IMR-90 (cell line): Measurements from ENCODE around the gene PSMD4. TPM values are rescaled to one million over a fixed set of nuclear protein-coding genes. Genes with fewer than 3 reads are reported as not detected.

Source experiments
- ATAC-seq: fragments of 200-7000 bp; cut with Tn5 transposase; 2 replicates; pipeline ENCODE4 v1.9.1; 2020; ENCODE audit warnings: low read depth, mild to moderate bottlenecking, moderate library complexity
- BruUV-seq: library from RNA; stranded (reverse); fragments of 400-500 nt; replicated peaks from 2 replicates; lab custom pipeline; 2021; lab: Mats Ljungman, UMichigan
- CTCF ChIA-PET: fragments of 300-600 bp; formaldehyde crosslinking; extraction: SDS; loops from one replicate; lab custom pipeline; 2021; ENCODE audit warnings: antibody characterized with exemption; lab: Yijun Ruan, JAX
- POLR2A ChIA-PET: fragments of 300-600 bp; sonication (Branson Sonifier 250); formaldehyde crosslinking; loops from one replicate; lab custom pipeline; 2022; ENCODE audit warnings: antibody characterized with exemption; ENCODE audit not compliant: unreplicated experiment; lab: Charles Lee
- DNase-seq: peaks from one replicate; pipeline ENCODE4 v3.0.0; 2013
- H2AFZ ChIP-seq: replicated peaks from 2 replicates; pipeline ENCODE3; 2013; ENCODE audit warnings: low read length, mild to moderate bottlenecking; ENCODE audit not compliant: poor library complexity
- H2AK5ac ChIP-seq: 2 replicates; pipeline ENCODE4 v1.6.1; 2013; ENCODE audit warnings: low read depth, low read length, inconsistent platforms
- H2AK9ac ChIP-seq: replicated peaks from 2 replicates; pipeline ENCODE3; 2013; ENCODE audit warnings: mild to moderate bottlenecking, low read depth, low read length, moderate library complexity; ENCODE audit not compliant: poor library complexity
- H2BK120ac ChIP-seq: 2 replicates; pipeline ENCODE4 v1.6.1; 2013; ENCODE audit warnings: low read depth, low read length, inconsistent platforms
- H2BK15ac ChIP-seq: 3 replicates; pipeline ENCODE4 v1.6.1; 2013; ENCODE audit warnings: low read depth, low read length, inconsistent platforms
- H2BK20ac ChIP-seq: 2 replicates; pipeline ENCODE4 v1.6.1; 2013; ENCODE audit warnings: low read depth, mild to moderate bottlenecking, inconsistent platforms, low read length, moderate library complexity
- H2BK5ac ChIP-seq: 2 replicates; pipeline ENCODE4 v1.6.1; 2013; ENCODE audit warnings: mild to moderate bottlenecking, low read depth, low read length, inconsistent platforms; ENCODE audit not compliant: poor library complexity, severe bottlenecking
- H3K14ac ChIP-seq: replicated peaks from 2 replicates; pipeline ENCODE4 v1.6.1; 2013; ENCODE audit warnings: low read depth, low read length, inconsistent platforms
- H3K18ac ChIP-seq: 2 replicates; pipeline ENCODE4 v1.6.1; 2013; ENCODE audit warnings: low read depth, low read length, control low read depth
- H3K23ac ChIP-seq: 2 replicates; pipeline ENCODE4 v1.6.1; 2013; ENCODE audit warnings: low read depth, low read length, inconsistent platforms
- H3K27ac ChIP-seq: 2 replicates; pipeline ENCODE4 v1.5.1; 2013; ENCODE audit warnings: mild to moderate bottlenecking, control low read depth, low read length; ENCODE audit not compliant: insufficient read depth
- H3K27me3 ChIP-seq: 2 replicates; pipeline ENCODE4 v1.6.1; 2013; ENCODE audit warnings: low read length; ENCODE audit not compliant: control insufficient read depth, insufficient read depth
- H3K36me3 ChIP-seq: 2 replicates; pipeline ENCODE4 v1.6.1; 2013; ENCODE audit warnings: low read length, mixed read lengths; ENCODE audit not compliant: control insufficient read depth, insufficient read depth
- H3K4ac ChIP-seq: 2 replicates; pipeline ENCODE4 v1.6.1; 2013; ENCODE audit warnings: low read depth, low read length, inconsistent platforms
- H3K4me1 ChIP-seq: 2 replicates; pipeline ENCODE4 v1.6.1; 2013; ENCODE audit warnings: low read length, mixed read lengths; ENCODE audit not compliant: control insufficient read depth, insufficient read depth
- H3K4me2 ChIP-seq: 2 replicates; pipeline ENCODE4 v1.6.1; 2013; ENCODE audit warnings: low read depth, mild to moderate bottlenecking, control low read depth, low read length, moderate library complexity
- H3K4me3 ChIP-seq: 2 replicates; pipeline ENCODE4 v1.5.1; 2013; ENCODE audit warnings: low read depth, mild to moderate bottlenecking, control low read depth, low read length, moderate library complexity; ENCODE audit not compliant: insufficient read depth
- H3K56ac ChIP-seq: 2 replicates; pipeline ENCODE4 v1.6.1; 2013; ENCODE audit warnings: low read length, inconsistent platforms; ENCODE audit not compliant: insufficient read depth; ENCODE audit errors: extremely low read depth
- H3K79me1 ChIP-seq, 2 experiments: 2 replicates each; pipeline ENCODE4 v1.6.1; 2013; ENCODE audit warnings: low read length in 2 of 2, inconsistent platforms in 1 of 2, low read depth in 1 of 2
- H3K9ac ChIP-seq: 2 replicates; pipeline ENCODE4 v1.6.1; 2013; ENCODE audit warnings: low read depth, low read length, control low read depth
- H3K9me1 ChIP-seq: 2 replicates; pipeline ENCODE4 v1.6.1; 2013; ENCODE audit warnings: low read length, inconsistent platforms; ENCODE audit not compliant: insufficient read depth
- H3K9me3 ChIP-seq: 2 replicates; pipeline ENCODE4 v1.6.1; 2013; ENCODE audit warnings: low read length; ENCODE audit not compliant: control insufficient read depth, insufficient read depth
- H4K20me1 ChIP-seq: 2 replicates; pipeline ENCODE4 v1.6.1; 2013; ENCODE audit warnings: low read length, inconsistent platforms; ENCODE audit not compliant: insufficient read depth
- H4K5ac ChIP-seq: 2 replicates; pipeline ENCODE4 v1.6.1; 2013; ENCODE audit warnings: mild to moderate bottlenecking, low read depth, low read length, control low read depth
- H4K8ac ChIP-seq, 2 experiments: 2 replicates each; pipeline ENCODE4 v1.6.1; 2013; ENCODE audit warnings: low read depth in 2 of 2, low read length in 2 of 2, control low read depth in 1 of 2, inconsistent platforms in 1 of 2
- H4K91ac ChIP-seq: 2 replicates; pipeline ENCODE4 v1.6.1; 2013; ENCODE audit warnings: low read depth, low read length, inconsistent platforms; ENCODE audit not compliant: insufficient read depth
- BHLHE40 ChIP-seq: fragments of 150-350 bp; IDR thresholded peaks from 2 replicates; pipeline ENCODE4 v1.6.1; 2016; ENCODE audit warnings: mild to moderate bottlenecking, low read depth, low read length
- CEBPB ChIP-seq: IDR thresholded peaks from 2 replicates; pipeline ENCODE4 v1.6.1; 2012; ENCODE audit warnings: low read depth, low read length, improper control_type of control experiment
- CHD1 ChIP-seq: IDR thresholded peaks from 2 replicates; pipeline ENCODE4 v1.6.1; 2012; ENCODE audit warnings: low read depth, low read length, improper control_type of control experiment
- FOS ChIP-seq: fragments of 150-350 bp; IDR thresholded peaks from 2 replicates; pipeline ENCODE4 v1.6.1; 2016; ENCODE audit warnings: low read depth, low read length
- MAFK ChIP-seq: IDR thresholded peaks from 2 replicates; pipeline ENCODE4 v1.6.1; 2012; ENCODE audit warnings: low read depth, low read length, improper control_type of control experiment
- MAZ ChIP-seq: IDR thresholded peaks from 2 replicates; pipeline ENCODE4 v1.6.1; 2012; ENCODE audit warnings: low read depth, mild to moderate bottlenecking, low read length, improper control_type of control experiment, moderate library complexity, borderline replicate concordance
- MXI1 ChIP-seq: IDR thresholded peaks from 2 replicates; pipeline ENCODE4 v1.6.1; 2012; ENCODE audit warnings: low read depth, mild to moderate bottlenecking, low read length, moderate library complexity, borderline replicate concordance
- NFE2L2 ChIP-seq: fragments of 150-350 bp; IDR thresholded peaks from 2 replicates; pipeline ENCODE4 v1.6.1; 2016; ENCODE audit warnings: low read depth, mild to moderate bottlenecking, low read length
- POLR2A ChIP-seq: IDR thresholded peaks from 2 replicates; pipeline ENCODE4 v1.6.1; 2012; ENCODE audit warnings: mild to moderate bottlenecking, low read depth, low read length
- RAD21 ChIP-seq: IDR thresholded peaks from 2 replicates; pipeline ENCODE4 v1.6.1; 2012; ENCODE audit warnings: low read length, improper control_type of control experiment
- RCOR1 ChIP-seq: IDR thresholded peaks from 2 replicates; pipeline ENCODE4 v1.6.1; 2012; ENCODE audit warnings: mild to moderate bottlenecking, low read length, improper control_type of control experiment; ENCODE audit not compliant: insufficient replicate concordance
- RFX5 ChIP-seq: IDR thresholded peaks from 2 replicates; pipeline ENCODE4 v1.8.0; 2012; ENCODE audit warnings: low read depth, mild to moderate bottlenecking, low read length, moderate library complexity
- SMC3 ChIP-seq: fragments of 150-350 bp; IDR thresholded peaks from 2 replicates; pipeline ENCODE4 v1.6.1; 2016; ENCODE audit warnings: low read depth, mild to moderate bottlenecking, antibody characterized with exemption, low read length, moderate library complexity
- USF2 ChIP-seq: fragments of 150-350 bp; IDR thresholded peaks from 2 replicates; pipeline ENCODE4 v1.6.1; 2017; ENCODE audit warnings: mild to moderate bottlenecking, antibody characterized with exemption, low read length, low read depth
- WGBS, 2 experiments: methylation state at CpG; one replicate each; pipeline versions ENCODE4 v1.1.5 to v1.1.7; 2013; ENCODE audit warnings: missing lambda C conversion rate in 2 of 2; ENCODE audit not compliant: insufficient read length in 1 of 2; ENCODE audit errors: extremely low coverage in 2 of 2; 5-methylcytosine and 5-hydroxymethylcytosine counted together
- dilution Hi-C: fragments of 300-500 bp; cut with HindIII; formaldehyde crosslinking; loops from one replicate; pipeline ENCODE4 v1.14.3; 2018; ENCODE audit warnings: low sequenced_read_pairs; ENCODE audit not compliant: unreplicated experiment
- in situ Hi-C: fragments of 300-500 bp; cut with MboI; formaldehyde crosslinking; loops from 3 replicates; pipeline ENCODE4 v1.14.3; 2019; ENCODE audit warnings: low sequenced_read_pairs, inconsistent platforms, mixed read lengths
- intact Hi-C: fragments of 100-400 bp; cut with micrococcal nuclease; formaldehyde crosslinking; loops from 2 replicates; pipeline ENCODE4 v1.10.0; 2022
- polyA plus RNA-seq, 3 experiments: library from polyadenylated mRNA; depleted of rRNA; stranded (reverse); fragments of >200 nt; gene quantifications; 2 replicates each; pipeline ENCODE4 v1.2.3, GENCODE V29; 2012; ENCODE audit warnings: low replicate concordance in 1 of 3
- total RNA-seq: library from RNA; depleted of rRNA; stranded (reverse); fragments of >200 nt; gene quantifications from 2 replicates; pipeline ENCODE4 v1.2.3, GENCODE V29; 2012
- TF ChIP-seq, protein P1 (sequence below): fragments of 150-350 bp; IDR thresholded peaks from 2 replicates; pipeline ENCODE4 v1.6.1; 2016; ENCODE audit warnings: low read depth, mild to moderate bottlenecking, low read length, moderate library complexity, borderline replicate concordance
- TF ChIP-seq, protein P2 (sequence below): conservative IDR thresholded peaks from 2 replicates; pipeline ENCODE4 v1.5.1; 2012; ENCODE audit warnings: mild to moderate bottlenecking, low read depth, low read length, improper control_type of control experiment

PSMD4 gene
- total and polyA plus RNA-seq, 2 of the 4 experiments (the other 2 are of a cell fraction): 289 to 314 TPM

- Histone ChIP-seq H2BK15ac (no peak overlapping the region), H3K9me3 (no peaks in the 10 kb centered on the region), H3K9ac (no peak overlapping the region), H4K8ac (no peak overlapping the region), H2BK20ac (no peak overlapping the region), H2BK120ac (no peak overlapping the region), H3K18ac (no peak overlapping the region), H3K14ac (no peak overlapping the region), H3K36me3 (peaks cover 86% of the 10 kb centered on the region), H2BK5ac (no peak overlapping the region), H3K56ac (no peak overlapping the region), H3K4me3 (no peak overlapping the region), H4K91ac (no peak overlapping the region), H3K23ac (no peak overlapping the region), H3K4me2 (no peak overlapping the region), H4K20me1 (peaks cover 24% of the 10 kb centered on the region), H3K79me1 (peaks cover 8 to 50% of the 10 kb centered on the region in 2 experiments), H3K4ac (no peak overlapping the region), H3K27me3 (no peaks in the 10 kb centered on the region), H3K4me1 (no peaks in the 10 kb centered on the region), H2AK5ac (no peak overlapping the region), H3K27ac (no peak overlapping the region), H3K9me1 (no peaks in the 10 kb centered on the region), H2AK9ac (peak overlapping the region; percentile 9), H4K5ac (no peak overlapping the region), H2AFZ (no peak overlapping the region)
- WGBS, 2 experiments: 93% methylated on average over 11 of the region's 21 CpGs; no CpG with 5 or more reads in 1 of the 2 experiments
- TF ChIP-seq FOS (no peak), RCOR1 (no peak), SMC3 (no peak), NFE2L2 (no peak), CEBPB (no peak), CHD1 (no peak), RAD21 (no peak), POLR2A (no peak), BHLHE40 (no peak), MAZ (no peak), USF2 (no peak), RFX5 (no peak), MAFK (no peak), MXI1 (no peak)
- TF ChIP-seq, protein P1, sequence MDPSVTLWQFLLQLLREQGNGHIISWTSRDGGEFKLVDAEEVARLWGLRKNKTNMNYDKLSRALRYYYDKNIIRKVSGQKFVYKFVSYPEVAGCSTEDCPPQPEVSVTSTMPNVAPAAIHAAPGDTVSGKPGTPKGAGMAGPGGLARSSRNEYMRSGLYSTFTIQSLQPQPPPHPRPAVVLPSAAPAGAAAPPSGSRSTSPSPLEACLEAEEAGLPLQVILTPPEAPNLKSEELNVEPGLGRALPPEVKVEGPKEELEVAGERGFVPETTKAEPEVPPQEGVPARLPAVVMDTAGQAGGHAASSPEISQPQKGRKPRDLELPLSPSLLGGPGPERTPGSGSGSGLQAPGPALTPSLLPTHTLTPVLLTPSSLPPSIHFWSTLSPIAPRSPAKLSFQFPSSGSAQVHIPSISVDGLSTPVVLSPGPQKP: no peak
- TF ChIP-seq, protein P2, sequence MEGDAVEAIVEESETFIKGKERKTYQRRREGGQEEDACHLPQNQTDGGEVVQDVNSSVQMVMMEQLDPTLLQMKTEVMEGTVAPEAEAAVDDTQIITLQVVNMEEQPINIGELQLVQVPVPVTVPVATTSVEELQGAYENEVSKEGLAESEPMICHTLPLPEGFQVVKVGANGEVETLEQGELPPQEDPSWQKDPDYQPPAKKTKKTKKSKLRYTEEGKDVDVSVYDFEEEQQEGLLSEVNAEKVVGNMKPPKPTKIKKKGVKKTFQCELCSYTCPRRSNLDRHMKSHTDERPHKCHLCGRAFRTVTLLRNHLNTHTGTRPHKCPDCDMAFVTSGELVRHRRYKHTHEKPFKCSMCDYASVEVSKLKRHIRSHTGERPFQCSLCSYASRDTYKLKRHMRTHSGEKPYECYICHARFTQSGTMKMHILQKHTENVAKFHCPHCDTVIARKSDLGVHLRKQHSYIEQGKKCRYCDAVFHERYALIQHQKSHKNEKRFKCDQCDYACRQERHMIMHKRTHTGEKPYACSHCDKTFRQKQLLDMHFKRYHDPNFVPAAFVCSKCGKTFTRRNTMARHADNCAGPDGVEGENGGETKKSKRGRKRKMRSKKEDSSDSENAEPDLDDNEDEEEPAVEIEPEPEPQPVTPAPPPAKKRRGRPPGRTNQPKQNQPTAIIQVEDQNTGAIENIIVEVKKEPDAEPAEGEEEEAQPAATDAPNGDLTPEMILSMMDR: no peak
- ChIA-PET CTCF (no interaction called here), POLR2A (no interaction called here)
- in situ Hi-C loops: no loop called here
- dilution Hi-C loops: no loop called here
- intact Hi-C loops: no loop called here
- no peak for ATAC-seq
- DNase-seq: no peak
- BruUV-seq: no TSS peak
Measured at GRCh38 chr1:151289991-151290708, 35.6 kb downstream of the PSMD4 start.
